NOMO-1 treated with DMSO at 0.1 percent for 48 hours (cell line): ENCODE data around the gene CRYGB.
"Not testable (repeated sequence)": the region's sequence is repeated elsewhere in the genome, so short reads cannot be mapped to it uniquely, and the experiment has no call there.

Experiments used
- DNase-seq: peaks from one replicate; lab custom pipeline; 2025; ENCODE audit not compliant: unreplicated experiment; lab: John Stamatoyannopoulos, UW

The CRYGB gene

GRCh38 chr2:208118918-208119317, 27.0 kb downstream of the CRYGB start:
- DNase-seq, result no peak

GRCh38 chr2:208117390-208117789, 28.6 kb downstream of the CRYGB start:
- DNase-seq, result not testable (repeated sequence)

- DNase-seq, result no peak
These were observed 33.0 kb downstream of the CRYGB start for GRCh38 chr2:208112969-208113368.

- not testable (repeated sequence) for DNase-seq
These were observed 33.6 kb downstream of the CRYGB start for GRCh38 chr2:208112273-208112745.

GRCh38 chr2:208103616-208104015, 42.3 kb downstream of the CRYGB start:
- DNase-seq, result no peak

GRCh38 chr2:208101716-208102631, 44.0 kb downstream of the CRYGB start:
- DNase-seq, result peak; percentile 19

GRCh38 chr2:208099682-208100470, 46.1 kb downstream of the CRYGB start:
- DNase-seq, result peak; percentile 52

- not testable (repeated sequence) for DNase-seq
These were observed 47.3 kb downstream of the CRYGB start for GRCh38 chr2:208098701-208099100.

GRCh38 chr2:208098267-208098666, 47.7 kb downstream of the CRYGB start:
- no peak for DNase-seq

GRCh38 chr2:208097801-208098200, 48.2 kb downstream of the CRYGB start:
- no peak for DNase-seq

GRCh38 chr2:208097313-208097712, 48.6 kb downstream of the CRYGB start:
- DNase-seq, result no peak

GRCh38 chr2:208096080-208096479, 49.9 kb downstream of the CRYGB start:
- DNase-seq, result no peak

GRCh38 chr2:208093128-208093527, 52.8 kb downstream of the CRYGB start:
- DNase-seq, result no peak
